DMS 273 treated with DMSO at 0.1 percent for 48 hours (cell line): Measurements from ENCODE around the gene DYNLT2B.
"Not testable (repeated sequence)": the region's sequence is repeated elsewhere in the genome, so short reads cannot be mapped to it uniquely, and the experiment has no call there.

Source experiments
- DNase-seq: peaks from one replicate; lab custom pipeline; 2025; lab: John Stamatoyannopoulos, UW

DYNLT2B gene

GRCh38 chr3:196272826-196273225 lies 45.2 kb downstream of the DYNLT2B start:
- no peak for DNase-seq

GRCh38 chr3:196270499-196270898 lies 47.5 kb downstream of the DYNLT2B start:
- no peak for DNase-seq

- DNase-seq: no peak
These were observed 49.5 kb downstream of the DYNLT2B start for GRCh38 chr3:196268284-196269163.

- DNase-seq: no peak
These were observed 54.2 kb downstream of the DYNLT2B start for GRCh38 chr3:196263819-196264218.

GRCh38 chr3:196260784-196261183 lies 57.3 kb downstream of the DYNLT2B start:
- DNase-seq: no peak

GRCh38 chr3:196255776-196256175 lies 62.3 kb downstream of the DYNLT2B start:
- DNase-seq: no peak

GRCh38 chr3:196254376-196255283 lies 63.4 kb downstream of the DYNLT2B start:
- no peak for DNase-seq

GRCh38 chr3:196251918-196252317 lies 66.1 kb downstream of the DYNLT2B start:
- DNase-seq: no peak

GRCh38 chr3:196246612-196247308 lies 71.3 kb downstream of the DYNLT2B start:
- DNase-seq: no peak

GRCh38 chr3:196244166-196244565 lies 73.9 kb downstream of the DYNLT2B start:
- DNase-seq: not testable (repeated sequence)

GRCh38 chr3:196241704-196242103 lies 76.3 kb downstream of the DYNLT2B start:
- DNase-seq: no peak
